GM19463 (cell line): ENCODE results near the gene SWSAP1.
A peak's percentile ranks its signal among the peaks of the same experiment; 100 is the strongest.
"Not testable (repeated sequence)": the region's sequence is repeated elsewhere in the genome, so short reads cannot be mapped to it uniquely, and the experiment has no call there.

ENCODE experiments used
- ATAC-seq: cut with Tn5 transposase; IDR thresholded peaks from one replicate; pipeline ENCODE4 v1.9.1; 2021; ENCODE audit warnings: mild to moderate bottlenecking, moderate library complexity; ENCODE audit not compliant: unreplicated experiment

The SWSAP1 gene

DNA sequence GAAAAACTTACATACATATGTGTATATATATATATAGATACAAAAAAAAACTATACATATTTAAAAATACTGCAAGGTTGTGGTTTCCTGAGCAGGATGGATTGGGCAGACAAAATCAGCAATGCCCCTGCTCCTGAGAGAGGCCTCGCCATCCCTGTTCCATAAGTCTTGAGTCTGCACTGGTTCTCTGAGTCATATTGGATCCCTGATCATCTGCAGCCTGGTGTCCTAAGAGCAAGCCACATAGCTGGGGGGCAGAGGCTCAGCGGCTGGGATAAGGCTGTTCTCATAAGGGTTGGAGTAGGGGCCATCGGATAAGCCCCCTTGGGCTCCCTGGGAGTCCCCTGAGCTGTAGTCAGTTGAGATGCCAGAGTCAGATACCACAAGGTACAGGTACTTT lies 3.3 kb downstream of the SWSAP1 start:
- no peak for ATAC-seq

- ATAC-seq = no peak
Observed at GRCh38 chr19:11378319-11379189, 4.1 kb downstream of the SWSAP1 start.

GRCh38 chr19:11379269-11379845 lies 4.9 kb downstream of the SWSAP1 start:
- ATAC-seq = not testable (repeated sequence)

GRCh38 chr19:11379857-11380350 lies 5.4 kb downstream of the SWSAP1 start:
- ATAC-seq = no peak

DNA sequence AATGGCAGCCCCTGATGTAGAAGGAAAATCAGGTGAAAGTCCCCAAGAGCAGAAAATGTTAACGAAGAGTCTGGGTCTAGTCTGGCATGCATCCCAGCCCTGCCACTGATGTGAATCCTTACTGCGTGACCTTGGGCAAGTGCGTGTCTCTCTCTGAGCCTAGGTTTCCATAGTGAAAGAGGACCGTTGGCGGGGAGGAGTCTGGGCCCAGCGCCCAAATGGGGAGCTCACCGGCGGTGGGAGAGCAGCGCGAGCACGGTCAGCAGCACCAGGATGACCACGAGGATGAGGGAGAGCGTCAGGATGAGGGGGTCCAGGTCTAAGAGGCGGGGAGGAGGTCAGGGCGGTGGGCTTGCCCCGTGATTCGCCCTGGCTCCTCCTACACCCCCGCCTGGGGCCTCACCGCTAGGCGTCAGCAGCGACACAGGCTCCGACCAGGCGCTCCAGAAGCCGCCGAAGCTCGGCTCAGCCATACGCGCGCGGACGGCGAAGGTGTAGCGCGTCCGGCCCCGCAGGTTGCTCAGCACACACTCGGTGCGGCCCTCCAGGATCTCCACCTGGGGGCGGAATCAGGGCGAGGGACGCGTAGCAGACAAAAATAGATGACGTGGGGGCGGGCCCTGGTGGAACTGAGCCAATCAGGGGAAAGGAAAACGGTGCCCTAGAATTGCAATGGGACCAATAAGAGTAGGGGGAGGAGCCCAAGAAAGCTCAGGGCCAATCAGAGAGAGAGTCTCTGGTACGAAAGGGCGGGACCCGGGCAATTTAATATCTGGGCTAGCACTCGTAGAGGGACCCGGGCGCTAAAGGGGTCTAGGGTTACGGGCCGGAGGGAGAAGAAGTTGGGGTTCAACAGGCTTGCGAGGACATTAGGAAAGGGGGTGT lies 6.4 kb downstream of the SWSAP1 start:
- peak; percentile 75 for ATAC-seq

DNA sequence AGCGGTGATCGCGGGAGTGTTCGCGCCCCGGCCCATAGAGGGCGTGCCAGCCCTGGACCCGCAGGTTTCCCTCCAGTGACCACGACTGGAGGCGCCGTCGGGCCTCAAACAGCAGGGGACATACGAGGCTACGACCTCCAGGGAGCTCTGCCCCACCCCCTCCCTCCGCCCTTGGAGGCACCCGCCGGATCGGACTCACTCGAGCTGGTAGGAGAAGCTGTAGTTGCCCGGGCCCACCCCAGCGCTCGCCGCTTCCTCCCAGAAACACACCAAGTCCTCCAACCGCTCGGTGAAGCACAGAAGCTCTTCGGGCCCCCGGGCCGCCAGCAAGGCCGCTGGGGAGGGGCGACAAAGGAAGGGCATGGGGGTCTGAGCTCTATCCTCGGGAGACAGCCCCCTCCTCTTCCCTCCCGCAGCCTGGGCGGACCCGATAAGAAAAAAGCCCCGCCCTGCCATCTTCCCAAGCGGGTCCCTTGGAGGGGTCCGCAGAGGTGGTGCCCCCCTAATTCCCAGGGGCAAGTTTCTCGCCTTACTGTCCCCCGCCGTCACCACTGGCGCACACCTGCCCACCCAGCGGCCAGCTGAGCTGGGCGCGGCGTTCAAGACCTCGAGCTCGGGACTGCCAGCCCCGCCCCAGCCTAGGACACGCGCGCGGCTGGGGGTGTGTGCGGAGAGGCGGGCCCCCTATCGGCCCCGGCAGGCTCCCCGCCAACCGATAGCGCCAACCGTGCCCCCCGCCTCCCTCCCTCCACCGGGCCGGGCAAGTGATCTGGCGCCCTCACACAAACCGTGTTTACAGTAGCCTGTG lies 8.6 kb downstream of the SWSAP1 start:
- no peak for ATAC-seq

GRCh38 chr19:11383706-11384048 lies 9.2 kb downstream of the SWSAP1 start:
- ATAC-seq = no peak

DNA sequence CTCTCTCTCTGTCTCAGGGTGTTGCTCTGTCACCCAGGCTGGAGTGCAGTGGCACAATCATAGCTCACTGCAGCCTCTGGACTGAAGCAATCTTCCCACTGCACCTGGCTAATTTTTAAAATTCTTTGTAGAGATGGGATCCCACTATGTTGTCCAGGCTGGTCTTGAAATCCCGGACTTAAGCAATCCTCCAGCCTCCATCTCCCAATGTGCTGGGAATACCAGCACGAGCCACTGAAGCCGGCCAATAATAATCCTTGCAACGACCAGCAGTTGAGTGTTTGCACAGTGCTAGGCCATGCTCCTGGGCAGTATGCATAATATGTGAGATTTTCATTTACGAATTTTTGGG lies 10.3 kb downstream of the SWSAP1 start:
- ATAC-seq = no peak

GRCh38 chr19:11387162-11388034 lies 12.9 kb downstream of the SWSAP1 start:
- ATAC-seq = no peak

GRCh38 chr19:11390359-11390758 lies 15.9 kb downstream of the SWSAP1 start:
- no peak for ATAC-seq

DNA sequence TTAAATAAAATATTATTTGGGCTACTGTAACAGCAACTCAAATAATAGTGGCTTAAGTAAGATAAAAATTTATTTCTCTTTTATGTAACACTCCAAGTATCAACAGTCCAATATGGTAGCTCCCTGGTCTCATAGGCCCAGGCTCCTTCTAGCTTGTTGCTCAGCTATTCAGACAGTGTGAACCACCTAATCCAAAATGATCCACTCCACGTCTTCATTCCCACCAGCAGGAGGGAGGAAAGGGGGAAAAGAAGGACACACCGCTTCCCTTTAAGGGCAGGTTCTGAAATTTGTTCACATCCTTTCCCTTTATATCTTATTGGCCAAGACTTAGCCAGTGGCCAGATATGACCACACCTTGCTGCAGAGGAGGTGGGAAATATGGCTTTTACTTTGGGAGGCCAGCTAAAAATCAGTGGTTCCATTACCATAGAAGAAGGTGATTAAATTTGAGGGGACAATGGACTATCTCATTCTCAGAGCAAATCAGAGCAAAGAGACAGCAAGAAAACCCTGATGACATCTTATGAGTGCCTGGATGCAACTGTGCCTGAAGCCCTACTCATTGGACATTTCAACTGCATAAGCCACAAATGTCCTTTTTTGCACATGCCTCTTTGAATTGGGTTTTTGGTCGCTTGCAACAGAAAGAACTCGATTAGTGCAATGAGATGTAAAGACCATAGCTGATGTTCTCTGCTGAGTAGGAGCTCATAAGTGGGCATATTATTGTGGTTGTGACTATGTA lies 16.6 kb downstream of the SWSAP1 start:
- ATAC-seq = no peak

GRCh38 chr19:11397089-11397610 lies 22.7 kb downstream of the SWSAP1 start:
- ATAC-seq = no peak

DNA sequence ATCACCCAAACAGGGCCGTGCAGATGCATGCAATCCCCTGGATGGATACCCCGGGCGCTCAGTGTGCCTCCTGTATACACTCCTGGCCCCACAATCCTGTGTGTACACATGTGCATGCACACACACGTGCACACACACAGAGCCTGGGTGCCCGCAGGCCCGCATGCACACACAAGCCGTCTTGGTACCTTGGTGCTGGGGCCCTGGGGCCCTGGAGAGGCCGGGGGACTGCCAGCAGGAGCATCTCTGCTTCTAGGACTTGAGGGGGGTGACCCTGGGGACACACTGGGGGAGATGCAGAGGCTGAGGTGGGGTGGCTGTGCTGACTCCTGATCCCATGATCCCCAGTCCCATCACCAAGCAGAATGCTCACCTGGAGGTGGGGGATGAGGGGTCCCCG lies 25.2 kb downstream of the SWSAP1 start:
- no peak for ATAC-seq

DNA sequence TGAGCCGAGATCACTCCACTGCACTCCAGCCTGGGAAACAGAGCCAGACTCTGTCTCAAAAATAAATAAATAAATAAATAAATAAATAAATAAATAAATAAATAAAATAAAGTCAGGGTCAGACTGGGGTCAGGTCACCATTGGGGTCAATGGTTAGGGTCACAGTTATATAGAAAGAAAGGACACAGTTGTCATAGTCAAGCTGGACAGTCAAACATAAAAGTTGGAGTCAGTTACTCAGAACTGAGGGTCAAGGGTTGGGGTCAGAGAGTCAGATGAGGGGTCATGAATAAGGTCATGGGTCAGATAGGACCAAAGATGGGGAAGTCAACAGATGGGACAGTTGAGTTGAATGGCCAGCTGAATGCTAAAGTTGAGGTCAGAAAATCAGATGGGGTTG lies 26.3 kb downstream of the SWSAP1 start:
- ATAC-seq = no peak

GRCh38 chr19:11401808-11402543 lies 27.5 kb downstream of the SWSAP1 start:
- no peak for ATAC-seq

GRCh38 chr19:11404588-11405222 lies 30.2 kb downstream of the SWSAP1 start:
- no peak for ATAC-seq

GRCh38 chr19:11405846-11406643 lies 31.6 kb downstream of the SWSAP1 start:
- ATAC-seq = no peak
